ENCODE measurements around the gene FRY.

The FRY gene

GRCh38 chr13:32228330-32229041, 196.9 kb downstream of the FRY start:
- DNase-seq = no peak

GRCh38 chr13:32229443-32229842, 197.9 kb downstream of the FRY start:
- DNase-seq = no peak

GRCh38 chr13:32232263-32232662, 200.7 kb downstream of the FRY start:
- no peak for DNase-seq

- DNase-seq = no peak
These were observed 201.5 kb downstream of the FRY start for GRCh38 chr13:32233062-32233461.

- no peak for DNase-seq
These were observed 203.3 kb downstream of the FRY start for GRCh38 chr13:32234914-32235313.

- DNase-seq = no peak
These were observed 206.1 kb downstream of the FRY start for GRCh38 chr13:32237681-32238080.

GRCh38 chr13:32243695-32244094, 212.1 kb downstream of the FRY start:
- DNase-seq = no peak

- no peak for DNase-seq
These were observed 214.0 kb downstream of the FRY start for GRCh38 chr13:32245555-32245954.

- DNase-seq = peak; percentile 44
These were observed 214.9 kb downstream of the FRY start for GRCh38 chr13:32246468-32246867.

- no peak for DNase-seq
These were observed 216.3 kb downstream of the FRY start for GRCh38 chr13:32247887-32248286.

- no peak for DNase-seq
These were observed 217.2 kb downstream of the FRY start for GRCh38 chr13:32248801-32249200.

GRCh38 chr13:32252812-32253438, 221.4 kb downstream of the FRY start:
- no peak for DNase-seq

GRCh38 chr13:32253911-32254399, 222.4 kb downstream of the FRY start:
- no peak for DNase-seq

GRCh38 chr13:32254416-32254815, 222.8 kb downstream of the FRY start:
- no peak for DNase-seq

- DNase-seq = no peak
These were observed 223.5 kb downstream of the FRY start for GRCh38 chr13:32254916-32255723.

GRCh38 chr13:32255724-32256109, 224.1 kb downstream of the FRY start:
- DNase-seq = no peak

- DNase-seq = no peak
These were observed 224.7 kb downstream of the FRY start for GRCh38 chr13:32256243-32256642.

GRCh38 chr13:32257649-32258048, 226.1 kb downstream of the FRY start:
- no peak for DNase-seq

- no peak for DNase-seq
These were observed 227.5 kb downstream of the FRY start for GRCh38 chr13:32259116-32259515.

- DNase-seq = peak; percentile 66
These were observed 230.0 kb downstream of the FRY start for GRCh38 chr13:32261567-32261966.

GRCh38 chr13:32262165-32262564, 230.6 kb downstream of the FRY start:
- no peak for DNase-seq

- DNase-seq = no peak
These were observed 231.0 kb downstream of the FRY start for GRCh38 chr13:32262619-32263018.

- peak; percentile 60 for DNase-seq
These were observed 232.8 kb downstream of the FRY start for GRCh38 chr13:32264407-32264806.

GRCh38 chr13:32265726-32266125, 234.2 kb downstream of the FRY start:
- no peak for DNase-seq
